A549 (cell line): ENCODE data around the gene COL26A1. TPM values are rescaled to one million over a fixed set of nuclear protein-coding genes. Genes with fewer than 3 reads are reported as not detected.

Experiments used
- ATAC-seq, 2 experiments: fragments of 200-7000 bp in 1 of 2; fragments of >200 bp in 1 of 2; cut with Nextera tagmentation in 1 of 2; cut with Tn5 transposase in 1 of 2; 3 replicates each; pipeline versions ENCODE4 v1.8.0 to v1.9.1; 2018 to 2020; ENCODE audit warnings: mild to moderate bottlenecking in 1 of 2, moderate library complexity in 1 of 2
- CTCF ChIA-PET: fragments of 300-600 bp; sonication (Branson Sonifier 250); formaldehyde crosslinking; extraction: SDS; loops from one replicate; lab custom pipeline; 2021; ENCODE audit warnings: antibody characterized with exemption, inconsistent platforms; lab: Yijun Ruan, JAX
- POLR2A ChIA-PET: fragments of 350-600 bp; formaldehyde crosslinking; extraction: SDS; loops from one replicate; lab custom pipeline; 2021; ENCODE audit warnings: antibody characterized with exemption, inconsistent platforms; lab: Yijun Ruan, JAX
- DNase-seq, 2 experiments: peaks; one replicate each; pipeline versions ENCODE4 v3.0.0 to v3.0.0-alpha.2; 2011 to 2016; ENCODE audit warnings: low read depth in 1 of 2, low spot score in 1 of 2
- FAIRE-seq: peaks from 2 replicates; lab custom pipeline; 2011; peaks lifted over from hg19 to GRCh38; lab: Jason Lieb, UNC
- H3K27ac ChIP-seq, 2 experiments: fragments of >200 bp; sonication (Bioruptor Twin); formaldehyde crosslinking; 3 replicates each; pipeline ENCODE4 v1.5.1; 2016 to 2017
- H3K4me1 ChIP-seq: fragments of >200 bp; sonication (Bioruptor Twin); formaldehyde crosslinking; 3 replicates; pipeline ENCODE4 v1.6.1; 2016
- H3K4me2 ChIP-seq: fragments of >200 bp; sonication (Bioruptor Twin); formaldehyde crosslinking; 3 replicates; pipeline ENCODE4 v1.6.1; 2016
- H3K4me3 ChIP-seq: fragments of >200 bp; sonication (Bioruptor Twin); formaldehyde crosslinking; 3 replicates; pipeline ENCODE4 v1.5.1; 2016
- H3K9me3 ChIP-seq: fragments of >200 bp; sonication (Bioruptor Twin); formaldehyde crosslinking; 3 replicates; pipeline ENCODE4 v1.6.1; 2016
- ATOH8 ChIP-seq: fragments of 250-450 bp; sonication (Bioruptor Pico); IDR thresholded peaks from 2 replicates; pipeline ENCODE4 v1.5.0; 2020; ENCODE audit warnings: low read depth, mild to moderate bottlenecking, moderate library complexity
- CBX2 ChIP-seq: fragments of 200-600 bp; sonication (generic); IDR thresholded peaks from 2 replicates; pipeline ENCODE4 v1.6.1; 2016; ENCODE audit warnings: low read depth, mild to moderate bottlenecking, borderline replicate concordance
- CBX8 ChIP-seq: fragments of 200-600 bp; sonication (generic); IDR thresholded peaks from 2 replicates; pipeline ENCODE4 v1.6.1; 2016
- CHD2 ChIP-seq: fragments of 150-350 bp; IDR thresholded peaks from 2 replicates; pipeline ENCODE4 v1.6.1; 2014; ENCODE audit warnings: low read length; ENCODE audit not compliant: partially characterized antibody
- CTCF ChIP-seq: fragments of >200 bp; sonication (Bioruptor Twin); formaldehyde crosslinking; IDR thresholded peaks from 3 replicates; pipeline ENCODE4 v1.5.1; 2016
- E2F6 ChIP-seq: IDR thresholded peaks from 2 replicates; pipeline ENCODE4 v1.6.1; 2012; ENCODE audit warnings: low read depth, borderline replicate concordance
- HEYL ChIP-seq: fragments of 250-450 bp; sonication (Bioruptor Pico); IDR thresholded peaks from 2 replicates; pipeline ENCODE4 v1.8.0; 2021; ENCODE audit warnings: mild to moderate bottlenecking, moderate library complexity
- HOXA7 ChIP-seq: fragments of 250-450 bp; sonication (Bioruptor Pico); IDR thresholded peaks from 2 replicates; pipeline ENCODE4 v1.5.0; 2020; ENCODE audit warnings: mild to moderate bottlenecking, moderate library complexity
- HOXB5 ChIP-seq: fragments of 250-450 bp; sonication (Bioruptor Pico); IDR thresholded peaks from 2 replicates; pipeline ENCODE4 v1.5.0; 2020; ENCODE audit warnings: mild to moderate bottlenecking, moderate library complexity
- MAX ChIP-seq: IDR thresholded peaks from 2 replicates; pipeline ENCODE4 v1.6.1; 2012
- MAZ ChIP-seq: fragments of 150-350 bp; IDR thresholded peaks from 2 replicates; pipeline ENCODE4 v1.6.1; 2014; ENCODE audit warnings: antibody characterized with exemption, low read depth, low read length, borderline replicate concordance
- PHF8 ChIP-seq: fragments of 200-600 bp; sonication (generic); IDR thresholded peaks from 2 replicates; pipeline ENCODE4 v1.6.1; 2016; ENCODE audit warnings: low read depth, mild to moderate bottlenecking, antibody characterized with exemption, moderate library complexity, borderline replicate concordance
- POLR2A ChIP-seq: IDR thresholded peaks from 2 replicates; pipeline ENCODE4 v1.6.1; 2012; ENCODE audit warnings: mild to moderate bottlenecking, low read length
- POLR2AphosphoS2 ChIP-seq: conservative IDR thresholded peaks from 2 replicates; pipeline ENCODE4 v1.6.1; 2012; ENCODE audit warnings: low read length, improper control_type of control experiment, inconsistent platforms
- SREBF2 ChIP-seq: fragments of 450-650 bp; IDR thresholded peaks from 2 replicates; pipeline ENCODE4 v1.6.1; 2014; ENCODE audit warnings: mild to moderate bottlenecking, moderate library complexity
- TFCP2L1 ChIP-seq: fragments of 250-450 bp; sonication (Bioruptor Pico); IDR thresholded peaks from 2 replicates; pipeline ENCODE4 v1.5.0; 2021; ENCODE audit warnings: mild to moderate bottlenecking
- USF2 ChIP-seq: fragments of 450-650 bp; IDR thresholded peaks from 2 replicates; pipeline ENCODE4 v1.6.1; 2014; ENCODE audit warnings: antibody characterized with exemption
- ZC3H11A ChIP-seq: fragments of 450-650 bp; IDR thresholded peaks from 2 replicates; pipeline ENCODE4 v1.6.1; 2014; ENCODE audit warnings: antibody characterized with exemption, mild to moderate bottlenecking
- WGBS: methylation state at CpG from one replicate; pipeline ENCODE4 v1.1.6; 2017; ENCODE audit errors: missing lambda C conversion rate; 5-methylcytosine and 5-hydroxymethylcytosine counted together
- polyA plus RNA-seq, 4 experiments: library from polyadenylated mRNA; depleted of rRNA in 3 of 4; stranded (reverse); fragments of >200 nt; fragmentation: RNase III in 1 of 4; extraction: RNeasy Plus Mini Kit Qiagen cat#74134 plus additional on column Dnase treatment in 1 of 4; gene quantifications; 2 replicates in 3 of 4; 3 replicates in 1 of 4; pipeline ENCODE4 v1.2.3, GENCODE V29; 2011 to 2017

Gene COL26A1
- polyA plus RNA-seq, 2 of the 4 experiments (the other 2 are of a cell fraction): 0.52 to 1.4 TPM

- no peak overlapping the region for H3K27ac ChIP-seq
- CTCF ChIA-PET: interaction anchor here (3.3 kb wide), 1 partner anchor 9 kb away, joined by 19 read pairs; no protein-coding TSS in a partner anchor
- WGBS: 42% methylated on average over 4 of the region's 5 CpGs
- no peaks in the 10 kb centered on the region for H3K4me1 ChIP-seq
- POLR2A ChIA-PET: no interaction called here
- peak; percentile 68 to 81; a peak in 4 of 6 replicates for ATAC-seq
- TF ChIP-seq CHD2: no peak
- TF ChIP-seq MAZ: no peak
- no peak for TF ChIP-seq HOXB5 (CRISPR knock-in tag)
- no peak for TF ChIP-seq E2F6
- TF ChIP-seq TFCP2L1 (CRISPR knock-in tag): no peak
- TF ChIP-seq, all 56 proteins: peak for 0
- H3K9me3 ChIP-seq: no peaks in the 10 kb centered on the region
- no peak for FAIRE-seq
- no peak overlapping the region for H3K4me2 ChIP-seq
- DNase-seq: peak in 1 of 2 experiments; percentile 42
- H3K4me3 ChIP-seq: no peak overlapping the region
Measured at GRCh38 chr7:101420436-101420835, 57.8 kb downstream of the COL26A1 start.

- Histone ChIP-seq H3K4me1 (no peaks in the 10 kb centered on the region), H3K9me3 (no peaks in the 10 kb centered on the region), H3K27ac (no peak overlapping the region), H3K4me3 (no peak overlapping the region), H3K4me2 (no peak overlapping the region)
- DNase-seq (no peak), FAIRE-seq (no peak), ATAC-seq (no peak)
- ChIA-PET POLR2A (no interaction called here), CTCF (interaction anchor here (0.7 to 3.3 kb wide), 4 partner anchors 9 to 86 kb away, joined by 3 to 19 read pairs (median 4); no protein-coding TSS in a partner anchor)
- TF ChIP-seq ZC3H11A (no peak), MAX (no peak), HOXA7 (CRISPR knock-in tag) (no peak), HEYL (CRISPR knock-in tag) (no peak), USF2 (no peak), ATOH8 (no peak), CTCF (no peak), POLR2A (no peak), POLR2AphosphoS2 (no peak), HOXB5 (CRISPR knock-in tag) (no peak), CBX2 (no peak), SREBF2 (no peak), CBX8 (no peak), PHF8 (no peak), E2F6 (no peak)
- 58% methylated on average over 10 of the region's 11 CpGs for WGBS
Measured at GRCh38 chr7:101422356-101423195, 59.9 kb downstream of the COL26A1 start.
